T47D (cell line): ENCODE data around the gene OPN3.

Source experiments
- DNase-seq, 2 experiments: peaks; one replicate each; pipeline versions ENCODE4 v3.0.0 to v3.0.0-alpha.2; 2011 to 2012; ENCODE audit warnings: low read depth in 1 of 2, low spot score in 1 of 2
- JUND ChIP-seq: IDR thresholded peaks from 2 replicates; pipeline ENCODE4 v1.6.1; 2012; ENCODE audit warnings: low read depth
- in situ Hi-C: cut with HindIII; loops from 2 replicates; pipeline ENCODE4 v1.10.0; 2016; ENCODE audit warnings: low sequenced_read_pairs, low pct_unique_long_range_greater_than_20kb

OPN3 gene

DNA sequence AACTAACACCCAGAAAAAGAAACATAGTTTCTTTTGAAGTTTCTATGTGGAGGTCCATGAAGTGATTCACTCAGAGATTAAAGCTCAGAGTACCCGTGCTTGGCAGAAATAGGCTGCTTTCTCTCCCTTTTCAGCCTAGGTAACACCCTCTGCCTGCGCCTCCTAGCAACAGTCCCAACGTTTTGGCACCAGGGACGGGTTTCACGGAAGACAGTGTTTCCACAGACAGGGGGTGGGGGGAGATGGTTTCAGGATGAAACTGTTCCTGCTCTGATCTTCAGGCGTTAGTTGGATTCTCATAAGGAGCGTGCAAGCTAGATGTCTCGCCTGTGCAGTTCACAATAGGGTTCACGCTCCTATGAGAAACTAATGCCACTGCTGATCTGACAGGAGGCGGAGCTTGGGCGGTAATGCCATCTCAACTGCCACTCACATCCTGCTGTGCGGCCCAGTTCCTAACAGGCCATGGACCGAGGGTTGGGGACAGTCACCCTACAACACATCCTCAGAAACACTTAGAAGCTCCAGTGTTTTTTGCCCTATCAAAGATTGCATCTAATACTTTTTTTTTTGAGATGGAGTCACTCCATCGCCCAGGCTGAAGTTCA, 53.2 kb downstream of the OPN3 start:
- no peak for TF ChIP-seq JUND
- in situ Hi-C loops = no loop called here
- DNase-seq = peak in 1 of 2 experiments; percentile 33

GRCh38 chr1:241582921-241583321, 57.2 kb downstream of the OPN3 start:
- in situ Hi-C loops = no loop called here
- DNase-seq = peak in 1 of 2 experiments; percentile 82
- TF ChIP-seq JUND = no peak

DNA sequence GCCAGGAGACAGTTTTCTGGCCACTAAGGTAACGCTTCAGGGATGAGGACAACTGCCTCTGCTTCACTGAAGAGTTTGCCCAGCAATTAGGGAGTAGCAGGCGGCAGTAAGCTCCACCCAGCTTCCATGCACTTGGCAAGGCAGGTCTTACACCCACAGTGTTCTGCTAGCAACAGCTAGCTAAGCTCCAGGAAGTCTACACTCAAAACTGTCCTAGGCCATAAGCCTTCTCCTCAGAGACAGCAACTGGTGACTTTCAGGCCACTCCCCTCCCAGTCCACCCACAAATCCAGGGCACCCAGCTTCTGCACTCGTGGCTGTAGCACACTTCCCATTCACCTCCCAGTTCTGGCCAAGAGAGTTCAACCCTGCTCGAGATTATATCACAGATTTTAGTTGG, 60.7 kb downstream of the OPN3 start:
- no peak for TF ChIP-seq JUND
- DNase-seq = peak in 1 of 2 experiments; percentile 61
- in situ Hi-C loops = no loop called here

GRCh38 chr1:241574154-241574553, 66.0 kb downstream of the OPN3 start:
- in situ Hi-C loops = no loop called here
- DNase-seq = no peak
- TF ChIP-seq JUND = no peak

DNA sequence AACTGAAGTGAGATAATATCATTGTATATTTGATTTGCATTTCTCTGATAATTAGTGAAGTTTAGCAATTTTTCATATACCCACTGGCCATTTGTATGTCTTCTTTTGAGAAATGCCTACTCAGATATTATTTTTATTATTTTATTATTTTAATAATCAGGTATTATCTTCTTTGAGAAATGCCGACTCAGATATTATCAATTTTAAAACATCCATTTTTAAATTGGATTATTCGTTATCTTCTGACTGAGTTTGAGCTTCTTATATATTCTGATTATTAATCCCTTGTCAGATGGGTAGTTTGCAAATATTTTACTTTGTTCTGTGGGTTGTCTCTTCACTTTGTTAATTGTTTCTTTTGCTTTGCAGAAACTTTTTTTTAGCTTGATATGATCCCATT, 70.3 kb downstream of the OPN3 start:
- in situ Hi-C loops = no loop called here
- DNase-seq = no peak
- no peak for TF ChIP-seq JUND

DNA sequence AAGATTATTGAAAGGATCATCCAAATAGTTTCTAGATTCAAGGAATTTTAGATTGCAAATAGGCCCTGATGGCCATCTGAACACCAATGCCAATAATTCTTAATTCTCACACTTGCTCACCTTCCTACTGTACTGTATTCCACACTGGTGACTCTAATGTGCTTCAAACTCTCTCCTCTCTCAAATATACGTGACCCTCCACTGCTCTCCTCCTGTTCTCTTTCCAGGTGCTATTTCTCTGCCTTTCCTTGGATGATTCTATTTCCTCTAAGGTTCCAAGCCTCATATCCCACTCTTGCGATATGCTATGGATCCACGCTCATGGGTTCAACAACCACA, 79.4 kb downstream of the OPN3 start:
- no peak for TF ChIP-seq JUND
- in situ Hi-C loops = no loop called here
- no peak for DNase-seq

DNA sequence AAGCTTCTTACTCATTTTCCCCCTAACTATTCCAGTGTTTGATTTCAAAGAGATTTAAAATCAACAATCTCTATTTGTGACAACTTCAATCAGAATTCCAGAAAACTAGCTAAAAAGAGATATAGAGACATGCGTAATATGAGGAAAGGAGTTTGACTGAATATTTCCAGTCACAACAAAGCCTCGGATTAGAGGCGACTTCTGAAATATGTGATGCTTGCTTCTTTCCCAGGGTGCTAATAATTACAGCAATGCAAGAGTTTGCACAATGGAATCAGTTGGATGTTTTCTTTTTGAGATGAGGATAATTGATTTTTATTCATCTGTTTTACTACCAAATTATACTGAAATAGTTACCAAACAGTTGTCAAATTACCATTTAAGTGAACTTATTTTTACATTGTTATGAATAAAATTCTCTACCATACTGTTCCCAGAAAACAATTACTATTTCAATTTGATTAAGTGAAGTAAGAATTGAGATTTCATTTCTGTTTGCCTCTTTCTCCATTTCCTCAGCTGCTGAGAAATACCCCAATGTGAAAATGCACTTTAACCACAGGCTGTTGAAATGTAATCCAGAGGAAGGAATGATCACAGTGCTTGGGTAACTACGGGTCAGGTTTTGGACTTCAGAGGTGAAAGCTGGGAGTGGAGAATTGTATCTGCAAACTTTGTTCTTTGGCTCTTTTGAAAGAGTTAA, 79.9 kb downstream of the OPN3 start:
- TF ChIP-seq JUND = no peak
- in situ Hi-C loops = no loop called here
- DNase-seq = no peak

- DNase-seq = no peak
- in situ Hi-C loops = no loop called here
- TF ChIP-seq JUND = no peak
Observed at GRCh38 chr1:241557551-241558193, 82.5 kb downstream of the OPN3 start.

DNA sequence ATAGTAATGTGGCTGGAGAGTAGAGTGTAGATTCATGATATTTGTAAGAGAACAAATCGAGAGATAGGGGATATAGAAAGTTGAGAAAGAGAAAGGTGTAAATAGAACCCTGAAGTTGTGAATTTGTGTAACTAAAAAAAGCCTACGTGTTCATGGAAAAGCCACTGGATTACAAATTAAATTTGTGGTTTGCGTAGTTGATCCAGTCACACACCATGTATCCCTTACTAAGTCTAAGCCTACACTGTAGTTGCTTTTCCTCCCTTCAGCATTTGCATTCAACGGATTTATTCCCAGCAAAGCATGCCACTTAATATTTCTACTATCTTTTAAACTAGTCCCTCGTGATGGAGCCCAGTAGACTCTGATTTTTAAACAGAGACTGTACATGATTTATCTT, 83.1 kb downstream of the OPN3 start:
- in situ Hi-C loops = no loop called here
- no peak for DNase-seq
- TF ChIP-seq JUND = no peak

DNA sequence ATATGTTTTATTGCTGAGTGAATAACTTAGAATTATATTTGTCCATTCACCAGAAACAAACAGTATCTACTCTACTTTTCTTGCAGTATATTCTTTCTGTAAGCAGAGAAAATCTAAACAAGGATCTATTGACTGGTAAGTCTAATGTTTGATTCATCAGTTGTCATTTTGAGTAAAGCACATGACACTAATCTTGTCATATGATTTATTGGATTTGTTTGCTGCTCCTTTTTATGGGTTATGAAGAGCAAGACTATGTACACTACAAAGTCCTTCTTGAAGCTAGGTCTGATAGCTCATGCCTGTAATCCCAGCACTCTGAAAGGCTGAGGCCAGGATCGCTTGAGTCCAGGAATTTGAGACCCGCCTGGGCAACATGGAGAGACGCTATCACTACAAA, 84.6 kb downstream of the OPN3 start:
- TF ChIP-seq JUND = no peak
- no peak for DNase-seq
- in situ Hi-C loops = no loop called here

GRCh38 chr1:241553886-241554592, 86.1 kb downstream of the OPN3 start:
- in situ Hi-C loops = no loop called here
- TF ChIP-seq JUND = no peak
- DNase-seq = no peak

DNA sequence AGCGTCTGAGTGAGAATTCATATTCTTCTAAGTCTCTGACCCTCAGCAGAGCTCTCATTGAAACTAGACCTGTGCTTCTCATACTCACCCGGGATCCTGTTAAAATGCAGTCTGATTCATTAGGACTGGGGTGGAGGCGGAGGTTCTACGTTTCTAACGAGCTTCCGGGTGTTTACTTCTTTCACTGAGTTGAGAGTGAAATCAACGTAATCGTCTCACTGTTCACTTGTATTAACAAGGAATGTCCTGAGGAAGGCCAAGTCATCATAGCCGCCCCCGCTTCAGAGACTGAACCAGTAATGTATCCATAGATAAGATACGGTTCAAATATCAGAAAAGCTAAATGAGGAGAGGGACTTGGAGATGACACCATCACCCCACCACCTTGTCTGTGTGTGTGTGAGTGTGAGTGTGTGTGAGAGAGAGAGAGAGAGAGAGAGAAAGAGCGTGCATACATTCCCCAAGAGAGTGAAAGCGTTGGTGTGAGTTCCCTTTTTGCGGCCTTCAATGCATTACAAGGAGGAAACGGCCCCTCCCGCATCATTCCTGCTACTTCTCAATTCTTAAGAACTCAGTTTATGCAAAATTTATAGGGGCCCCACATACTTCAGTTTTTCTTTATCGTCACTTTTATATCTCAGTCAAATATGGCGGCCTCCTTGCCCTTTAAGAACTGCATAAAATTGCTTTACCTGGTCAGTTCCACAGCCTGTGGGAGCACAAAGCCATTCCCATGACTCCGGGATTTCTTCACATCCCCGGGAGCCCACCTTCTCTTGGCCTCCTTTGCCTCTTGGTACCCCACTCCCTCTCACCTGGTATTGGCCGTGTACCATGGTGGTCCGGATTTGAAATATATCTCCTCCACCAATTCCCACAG, 88.2 kb downstream of the OPN3 start:
- no peak for TF ChIP-seq JUND
- no peak for DNase-seq
- in situ Hi-C loops = no loop called here
